Activated CD4-positive, alpha-beta T cell treated with anti-CD3 and anti-CD28 coated beads, Interleukin-10, Interleukin-2, amounts not matched to agents 100 ng/mL and 50 ng/mL, durations not matched to agents 16 hours and 8 hours (primary cell): ENCODE data around the gene NEURL1B.

Source experiments
- DNase-seq: peaks from one replicate; pipeline ENCODE4 v3.0.0-alpha.2; 2020

Gene NEURL1B

GRCh38 chr5:172718527-172719114, 77.6 kb downstream of the NEURL1B start:
- DNase-seq, result no peak

- no peak for DNase-seq
Measured at GRCh38 chr5:172719211-172719610, 78.1 kb downstream of the NEURL1B start.

- DNase-seq, result no peak
Measured at GRCh38 chr5:172720655-172721054, 79.6 kb downstream of the NEURL1B start.

DNA sequence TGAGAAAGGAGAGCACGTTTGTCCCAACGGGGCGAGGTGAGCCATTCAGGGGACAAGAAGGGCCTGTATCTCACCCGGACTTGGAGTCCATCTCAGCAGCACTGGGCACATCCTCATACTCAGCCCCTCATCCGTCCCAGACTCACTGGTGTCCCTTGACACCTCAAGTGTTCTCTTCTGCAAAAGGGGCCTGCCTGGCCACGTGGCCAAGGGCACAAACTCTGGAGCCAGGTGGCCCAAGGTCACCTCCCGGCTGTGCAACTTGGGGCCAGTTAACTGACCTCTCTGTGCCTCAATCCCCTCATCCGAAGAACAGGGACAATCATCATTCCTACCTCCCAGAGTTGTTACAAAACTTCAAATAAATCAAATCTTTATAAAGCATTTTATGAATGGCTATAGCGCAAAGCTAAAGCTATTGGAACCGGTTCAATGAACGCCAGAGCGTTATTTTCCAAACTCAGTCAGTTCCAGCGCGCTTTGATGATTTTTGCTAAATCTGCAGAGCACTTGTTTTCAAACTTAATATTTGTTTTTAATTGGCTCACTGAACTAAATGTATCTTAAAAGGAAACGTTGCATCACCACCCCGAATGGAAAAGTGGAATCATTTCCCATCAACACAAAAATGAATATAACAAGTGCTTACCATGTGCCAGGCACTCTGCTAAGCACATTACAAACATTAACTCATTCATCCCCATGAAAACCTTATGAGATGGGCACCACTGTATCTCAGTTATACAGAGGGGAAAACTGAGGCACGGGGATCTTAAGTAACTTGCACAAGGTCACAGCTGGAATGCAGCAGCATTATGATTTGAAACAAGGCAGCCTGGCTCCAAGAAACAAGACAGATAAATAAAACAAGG, 80.6 kb downstream of the NEURL1B start:
- DNase-seq, result no peak

- peak; percentile 33 for DNase-seq
Measured at GRCh38 chr5:172722327-172722815, 81.3 kb downstream of the NEURL1B start.

DNA sequence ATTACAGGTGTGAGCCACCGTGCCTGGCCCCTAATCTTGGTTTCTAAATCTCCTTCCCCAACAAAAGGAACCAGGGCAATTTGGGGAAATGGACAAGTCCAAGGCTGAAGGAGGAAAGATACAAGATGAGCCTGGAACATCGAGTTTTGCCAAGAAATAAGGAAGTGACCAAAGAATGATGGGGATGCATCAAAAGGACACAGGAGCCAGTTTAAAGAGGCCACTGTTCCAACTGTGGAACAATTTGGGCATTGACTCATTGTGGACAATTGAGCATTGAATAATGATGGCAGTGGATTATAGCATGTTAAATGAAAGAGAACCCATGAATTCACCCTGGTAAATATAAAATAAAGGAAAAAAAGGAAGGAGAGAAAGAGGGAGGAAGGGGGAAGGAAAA, 82.4 kb downstream of the NEURL1B start:
- no peak for DNase-seq

DNA sequence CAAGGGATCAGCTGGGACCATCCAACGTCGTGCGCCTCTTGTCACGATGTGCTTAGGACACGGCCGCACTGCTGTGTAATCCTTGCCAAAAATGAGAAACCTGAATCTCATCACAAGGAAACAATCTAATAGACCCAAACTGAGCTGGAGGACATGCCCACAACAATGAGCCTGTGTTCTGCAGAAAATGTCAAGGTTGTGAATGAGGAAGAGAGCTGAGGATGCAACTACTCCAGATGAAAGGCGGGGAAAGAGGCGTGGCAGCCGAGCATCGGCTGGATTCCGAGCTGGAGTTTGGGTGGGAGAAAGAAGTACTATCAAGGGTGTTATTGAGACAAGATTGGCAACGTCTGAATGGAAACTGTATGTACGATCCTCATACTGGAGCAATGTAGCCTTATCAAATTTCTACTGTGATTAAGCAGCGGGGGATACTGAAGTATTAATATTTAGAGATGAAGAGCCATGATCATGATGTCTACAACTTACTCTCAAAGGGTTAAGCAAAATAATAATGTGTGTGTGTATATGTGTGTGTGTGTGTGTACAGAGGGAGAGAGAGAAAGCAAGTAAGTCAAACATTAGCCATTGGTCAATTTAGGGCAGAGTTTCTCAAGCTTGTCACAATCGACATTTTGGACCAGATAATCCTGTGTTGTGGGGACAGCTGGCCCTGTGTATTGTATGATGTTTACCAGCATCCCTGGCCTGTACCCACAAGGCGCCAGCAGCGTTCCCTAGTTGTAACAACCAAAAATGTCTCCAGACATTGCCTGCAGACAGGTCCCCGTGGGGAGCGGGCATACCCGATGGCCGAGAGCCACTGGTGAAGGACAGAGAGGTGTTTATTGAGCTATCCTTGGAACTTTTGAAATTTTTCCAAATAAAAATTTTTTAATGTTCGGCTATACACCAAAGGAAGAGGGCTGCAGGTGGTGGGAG, 83.5 kb downstream of the NEURL1B start:
- no peak for DNase-seq

DNA sequence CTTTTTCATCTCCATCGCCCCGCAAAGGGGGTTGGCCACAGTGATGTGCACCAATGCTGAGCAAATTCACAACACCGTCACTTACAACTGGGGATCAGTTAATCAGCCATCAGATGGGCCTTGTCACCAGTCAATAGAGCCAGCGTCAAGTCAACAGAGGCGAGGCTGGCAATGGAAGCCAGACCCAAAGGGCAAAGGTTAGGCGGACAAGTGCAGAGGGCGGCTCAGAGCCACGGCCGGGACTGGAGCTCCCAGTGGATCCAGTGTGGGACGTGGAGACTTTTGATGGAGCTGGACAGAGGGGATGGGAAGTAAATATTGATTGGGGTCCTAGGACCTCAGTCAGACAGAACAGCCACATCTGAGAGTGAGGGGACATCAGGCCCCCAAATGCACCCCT, 84.2 kb downstream of the NEURL1B start:
- no peak for DNase-seq

DNA sequence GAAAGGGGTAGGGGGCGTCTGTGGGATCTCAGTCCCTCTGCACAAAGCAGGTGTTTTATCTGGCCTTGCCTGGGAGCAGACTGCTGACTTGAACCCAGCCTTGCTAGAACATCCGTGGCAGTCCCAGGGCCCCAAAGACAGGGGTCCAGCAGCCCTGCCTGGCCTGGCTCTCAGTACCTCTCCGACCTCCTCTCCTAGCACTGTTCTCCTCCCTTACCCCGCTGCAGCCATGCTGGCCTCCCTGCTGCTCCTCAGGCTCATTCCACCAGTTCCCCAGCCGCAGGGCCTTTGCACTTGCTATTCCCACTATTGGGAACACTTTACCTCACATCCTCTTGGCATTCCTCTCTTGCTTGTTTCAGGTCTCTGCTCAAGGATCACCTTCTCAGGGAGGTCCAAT, 84.7 kb downstream of the NEURL1B start:
- DNase-seq, result no peak

- DNase-seq, result no peak
Measured at GRCh38 chr5:172726966-172727365, 85.9 kb downstream of the NEURL1B start.

DNA sequence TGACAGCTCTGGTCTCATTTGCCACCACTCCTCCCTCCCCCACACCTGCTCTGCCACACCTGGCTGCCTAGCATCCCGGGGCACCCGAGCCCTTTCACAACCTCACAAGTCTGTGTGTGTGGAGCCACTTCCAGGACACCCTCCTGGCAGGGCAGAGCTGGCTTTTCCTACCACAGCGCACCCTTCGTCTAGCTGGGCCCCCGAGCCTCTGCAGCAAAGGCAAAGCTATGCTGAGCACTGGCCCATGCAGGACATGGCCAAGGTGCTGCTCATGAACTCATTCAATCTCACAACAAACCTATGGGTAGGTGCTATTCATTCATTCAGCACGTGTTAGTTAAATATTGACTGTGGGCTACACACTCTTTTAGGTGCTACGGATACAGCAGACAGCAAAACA, 86.5 kb downstream of the NEURL1B start:
- no peak for DNase-seq

GRCh38 chr5:172728481-172729241, 87.6 kb downstream of the NEURL1B start:
- DNase-seq, result no peak

DNA sequence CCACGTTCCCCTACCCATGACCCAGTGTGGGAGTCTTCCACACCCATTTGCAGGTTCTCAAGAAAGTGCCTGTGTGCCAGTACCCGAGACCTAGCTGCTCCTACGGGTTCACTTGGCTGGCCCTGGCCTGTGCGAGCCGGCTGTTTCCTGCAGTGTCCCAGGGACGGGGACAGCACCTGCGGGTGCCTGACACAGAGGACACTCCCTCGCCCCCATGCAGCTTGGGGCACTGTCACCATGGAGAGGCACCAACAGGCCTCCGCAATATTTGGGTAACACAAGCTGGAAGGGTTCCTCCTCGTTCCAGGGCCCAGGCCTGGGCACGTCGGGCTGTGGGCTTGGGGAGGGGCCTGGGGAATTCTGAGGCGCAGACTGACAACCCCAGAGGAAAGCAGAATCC, 88.5 kb downstream of the NEURL1B start:
- DNase-seq, result no peak

- no peak for DNase-seq
Measured at GRCh38 chr5:172730222-172730621, 89.2 kb downstream of the NEURL1B start.

DNA sequence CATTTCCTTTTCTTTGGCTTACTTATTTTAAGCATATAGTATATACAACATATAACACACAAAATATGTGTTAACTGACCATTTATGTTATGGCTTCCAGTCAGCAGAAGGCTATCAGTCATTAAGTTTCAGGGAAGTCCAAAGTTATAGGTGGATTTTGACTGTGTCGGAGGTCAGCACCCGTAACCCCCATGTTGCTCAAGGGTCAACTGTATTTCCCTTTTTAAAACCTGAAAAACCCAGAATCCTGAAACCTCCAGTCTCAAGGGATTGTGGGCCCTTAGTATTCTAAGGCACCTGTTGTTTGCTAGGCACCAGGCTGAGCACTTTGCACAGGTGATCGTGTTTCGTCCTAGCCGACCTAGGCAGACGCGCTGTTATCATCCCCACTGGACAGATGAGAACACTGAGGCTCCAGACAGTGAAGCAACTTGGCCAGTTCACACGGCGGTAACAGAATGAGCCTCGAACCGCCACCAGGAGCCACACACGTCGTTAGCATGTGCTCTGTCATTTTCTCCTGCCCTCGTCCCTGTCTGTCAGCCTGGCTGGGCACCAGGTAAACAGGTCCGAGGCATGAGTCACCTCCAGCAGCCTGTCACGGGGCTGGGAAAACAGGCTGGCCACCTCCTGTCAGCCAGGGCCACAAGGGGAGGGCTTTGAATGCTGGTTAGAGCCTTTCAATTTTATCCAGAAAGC, 90.1 kb downstream of the NEURL1B start:
- no peak for DNase-seq

DNA sequence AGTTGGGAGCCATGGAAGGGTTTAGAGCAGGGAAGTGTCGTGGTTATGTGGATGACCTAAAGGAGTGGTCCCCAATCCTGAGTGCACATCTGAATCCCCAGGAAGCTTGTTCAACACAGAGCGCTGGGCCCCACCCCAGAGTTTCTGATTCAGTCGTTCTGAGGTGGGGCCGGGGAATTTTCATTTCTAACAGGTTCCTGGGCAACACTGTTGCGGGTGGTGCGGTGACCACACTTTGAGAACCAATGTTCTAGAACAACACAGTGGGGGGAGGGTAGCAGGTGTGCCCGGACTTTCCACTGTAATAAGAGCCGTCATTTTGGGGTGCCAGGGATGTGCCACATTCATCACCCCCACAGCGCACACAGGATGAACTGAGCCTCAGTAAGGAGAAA, 90.6 kb downstream of the NEURL1B start:
- no peak for DNase-seq

DNA sequence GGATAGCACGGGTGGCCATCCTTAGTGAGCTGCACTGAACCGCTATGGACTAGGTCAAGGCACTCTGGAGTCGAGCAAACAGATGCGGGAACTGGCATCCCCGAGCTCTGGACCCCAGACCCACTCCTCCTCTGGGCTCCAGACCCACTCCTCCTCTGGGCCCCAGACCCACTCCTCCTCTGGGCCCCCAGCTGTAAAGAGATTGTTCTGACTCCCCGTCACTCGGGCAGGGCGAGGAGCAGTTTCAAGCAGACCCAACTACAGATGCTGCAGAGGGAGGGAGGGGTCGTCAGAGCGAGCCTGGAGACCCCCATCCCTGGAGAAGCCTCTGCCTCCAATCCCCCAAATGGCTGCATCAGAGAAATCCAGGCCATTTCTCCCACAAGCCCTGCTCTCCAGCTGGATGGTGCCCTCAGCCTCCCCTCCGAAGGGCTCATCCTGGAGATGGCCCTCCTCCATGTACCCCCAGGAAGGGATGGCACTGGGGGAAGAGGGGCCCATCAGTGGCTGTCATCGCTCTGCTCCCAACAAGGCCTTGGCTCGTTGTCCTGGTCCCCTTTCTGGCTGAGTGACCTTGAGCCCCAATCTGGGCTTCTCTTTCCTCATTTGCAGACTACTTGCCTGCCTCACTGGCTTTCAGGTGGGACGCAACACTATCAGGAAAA, 91.3 kb downstream of the NEURL1B start:
- no peak for DNase-seq

- no peak for DNase-seq
Measured at GRCh38 chr5:172733131-172733973, 92.3 kb downstream of the NEURL1B start.

GRCh38 chr5:172733974-172734346, 92.9 kb downstream of the NEURL1B start:
- no peak for DNase-seq

DNA sequence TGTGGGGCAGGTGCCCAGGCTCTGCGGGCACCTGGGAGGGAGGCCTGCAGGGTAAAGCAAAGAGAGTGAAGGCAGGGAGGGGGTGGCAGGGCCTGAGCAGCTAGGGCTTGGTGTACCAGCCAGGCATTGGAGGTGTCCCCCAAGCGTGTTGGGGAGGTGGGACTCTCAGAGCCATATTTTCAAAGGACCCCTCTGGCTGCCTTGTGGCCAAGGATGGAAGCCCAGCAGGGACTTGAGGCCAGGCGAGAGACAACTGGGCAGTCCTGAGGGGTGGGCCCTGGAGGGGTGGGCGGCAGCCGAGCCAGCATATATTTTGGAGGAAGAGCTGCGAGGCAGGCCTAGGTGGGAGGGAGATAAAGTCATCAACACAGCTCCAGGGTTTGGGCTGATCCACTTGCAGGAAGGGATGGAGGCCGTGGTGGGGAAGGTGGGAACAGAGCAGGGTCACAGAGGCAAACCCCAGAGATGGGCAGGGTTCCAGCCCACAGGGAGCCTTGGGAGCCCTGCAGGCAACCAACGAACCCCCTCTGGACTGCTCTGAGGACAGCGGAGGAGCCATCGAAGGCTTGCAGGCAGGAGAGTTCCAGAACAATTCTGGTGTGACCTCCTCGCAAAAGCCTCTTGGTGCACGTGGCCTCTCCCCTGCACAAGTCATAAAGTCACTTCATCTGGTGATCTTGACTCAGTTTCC, 94.2 kb downstream of the NEURL1B start:
- no peak for DNase-seq
